GM11168 (cell line): ENCODE measurements around the gene FBXO9.

ENCODE experiments used
- in situ Hi-C: fragments of 300-500 bp; cut with MboI; formaldehyde crosslinking; loops from one replicate; pipeline ENCODE4 v1.12.0; 2022; ENCODE audit warnings: low sequenced_read_pairs; ENCODE audit not compliant: unreplicated experiment

Gene FBXO9

GRCh38 chr6:53130569-53131290, 65.5 kb downstream of the FBXO9 start:
- in situ Hi-C loops = no loop called here

DNA sequence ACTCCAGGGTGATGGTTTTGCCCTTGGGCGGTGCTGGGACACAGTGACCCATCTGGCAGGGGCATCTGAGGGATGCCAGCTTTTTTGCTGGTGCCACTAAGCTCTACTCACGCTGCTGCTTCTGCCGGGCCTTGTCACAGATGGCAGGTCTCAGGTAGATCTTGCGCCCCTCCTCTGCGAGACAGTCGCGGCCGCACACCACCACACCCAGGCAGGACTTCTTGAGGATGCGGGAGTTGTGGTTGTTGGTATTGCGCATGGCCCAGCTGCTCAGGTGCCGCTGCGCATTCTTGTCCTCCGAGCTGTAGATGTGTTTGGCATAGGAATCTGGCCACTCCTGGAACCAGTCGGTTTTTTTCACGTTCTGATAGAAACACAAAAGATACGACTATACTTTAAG, 68.8 kb downstream of the FBXO9 start:
- in situ Hi-C loops = no loop called here

DNA sequence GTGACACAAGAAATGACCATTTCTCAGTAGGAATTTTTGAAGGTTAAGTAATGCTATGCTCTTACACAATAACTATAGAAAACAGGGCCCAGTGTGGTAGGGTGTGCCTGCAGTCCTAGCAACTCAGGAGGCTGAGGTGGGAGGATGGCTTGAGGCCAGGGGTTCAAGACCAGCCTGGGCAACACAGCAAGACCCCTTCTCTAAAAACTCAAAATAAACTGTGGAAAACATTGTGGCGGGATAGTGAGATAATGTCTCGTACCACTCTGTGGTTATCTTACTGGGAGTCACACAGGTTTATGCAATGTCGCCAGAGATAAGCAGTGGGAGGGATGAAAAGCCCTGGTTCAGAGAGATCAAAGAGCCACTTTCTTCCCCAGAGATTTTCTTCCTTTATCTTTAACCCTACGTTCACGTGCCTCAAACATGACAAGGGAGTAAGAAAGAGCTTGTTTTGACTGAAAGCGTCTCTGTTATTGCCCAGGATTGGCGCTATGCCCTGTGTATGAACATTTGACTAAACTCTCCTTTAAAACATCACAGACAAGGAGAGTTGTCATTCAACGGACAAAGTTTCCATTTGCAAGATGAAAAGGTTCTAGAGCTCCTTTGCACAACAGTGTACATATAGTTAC, 69.5 kb downstream of the FBXO9 start:
- in situ Hi-C loops = no loop called here

DNA sequence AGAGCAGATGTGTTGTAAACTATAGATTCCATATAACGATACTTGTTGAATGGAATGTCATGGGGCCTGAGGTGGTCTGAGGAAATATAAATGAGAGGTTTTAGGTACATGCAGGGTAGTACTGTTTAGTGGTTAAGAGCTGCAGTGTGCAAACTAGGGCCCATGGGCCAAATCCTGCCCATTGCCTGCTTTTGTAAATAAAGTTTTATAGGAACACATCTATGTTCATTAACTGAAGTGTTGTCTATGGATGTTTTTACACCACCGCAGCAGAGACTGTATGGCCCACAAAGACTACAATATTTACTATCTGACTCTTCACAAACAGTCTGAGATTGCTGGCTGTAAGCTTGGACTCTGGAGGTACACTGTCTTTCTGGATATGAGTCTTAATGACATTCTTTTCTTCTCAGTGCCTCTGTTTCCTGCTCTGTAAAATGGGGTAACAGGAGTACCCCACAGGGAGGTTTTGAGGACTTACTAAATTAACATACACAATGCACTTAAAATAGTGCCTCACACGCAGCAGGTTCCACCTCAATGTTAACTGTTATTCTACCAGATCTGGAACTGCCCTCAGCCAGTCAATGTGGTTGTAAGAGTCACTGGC, 70.9 kb downstream of the FBXO9 start:
- in situ Hi-C loops = no loop called here

- in situ Hi-C loops = no loop called here
These were observed 74.7 kb downstream of the FBXO9 start for GRCh38 chr6:53139841-53140413.

- in situ Hi-C loops = no loop called here
These were observed 77.6 kb downstream of the FBXO9 start for GRCh38 chr6:53142810-53143209.

DNA sequence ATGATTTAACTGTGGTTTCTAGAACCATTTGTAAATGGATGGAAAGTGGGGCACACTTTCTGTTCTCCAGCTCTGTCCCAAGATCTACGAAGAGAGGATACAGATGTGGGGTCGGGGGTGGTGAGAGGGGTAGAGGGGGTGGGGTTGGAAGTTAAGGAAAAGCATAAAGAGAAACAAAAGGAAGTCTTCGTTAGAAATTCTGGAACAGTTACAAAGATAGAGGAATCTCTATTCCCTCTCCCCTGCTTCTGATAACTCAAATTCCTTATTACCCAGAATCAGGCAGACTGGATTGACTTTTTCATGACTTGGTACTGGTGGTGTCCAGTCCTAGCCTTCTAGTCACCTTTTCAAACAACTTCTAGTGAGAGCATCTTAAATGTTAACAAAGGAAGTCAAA, 78.5 kb downstream of the FBXO9 start:
- in situ Hi-C loops = no loop called here

DNA sequence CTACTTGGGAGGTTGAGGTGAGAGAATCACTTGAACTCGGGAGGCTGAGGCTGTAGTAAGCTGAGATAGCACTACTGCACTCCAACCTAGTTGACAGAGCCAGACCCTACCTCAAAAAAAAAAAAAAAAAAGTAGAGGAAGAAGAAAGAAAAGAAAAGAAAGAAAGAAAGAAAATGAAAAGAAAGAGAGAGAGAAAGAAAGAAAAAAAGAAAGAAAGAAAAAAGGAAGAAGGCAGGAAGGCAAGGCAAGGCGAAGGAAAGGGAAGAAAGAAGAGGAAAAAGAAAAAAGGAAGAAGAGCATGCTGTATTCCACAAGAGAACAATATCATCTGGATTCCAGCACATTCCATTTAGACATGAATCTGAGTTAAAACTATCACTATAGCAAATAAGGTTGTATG, 79.6 kb downstream of the FBXO9 start:
- in situ Hi-C loops = no loop called here

- in situ Hi-C loops = no loop called here
These were observed 83.5 kb downstream of the FBXO9 start, which contains the start of gene GCM1 for GRCh38 chr6:53148684-53149083. TSS of gene GCM1 (minus strand) at chr6:53148841. CDS start at chr6:53145632, 3,209 bp downstream.
